Omental fat pad (tissue), 4 donors: ENCODE measurements around the gene CNTRL. TPM values are rescaled to one million over a fixed set of nuclear protein-coding genes. Genes with fewer than 3 reads are reported as not detected.

ENCODE experiments used
- ATAC-seq: fragments of 150-250 bp; one replicate; pipeline ENCODE4 v1.9.1; 2016; ENCODE audit warnings: mild to moderate bottlenecking, moderate library complexity; ENCODE audit not compliant: low FRiP score
- DNase-seq: peaks from one replicate; pipeline ENCODE4 v3.0.0-alpha.2; 2019; ENCODE audit warnings: low spot score
- CTCF ChIP-seq, 3 donors: fragments of 450-650 bp; IDR thresholded peaks; one replicate each; pipeline ENCODE4 v1.5.1; 2016 to 2017; ENCODE audit warnings: antibody characterized with exemption in 3 of 3, mild to moderate bottlenecking in 3 of 3, moderate library complexity in 2 of 3
- total RNA-seq, 4 donors: library from RNA; depleted of rRNA; stranded (reverse); fragments of >200 nt; gene quantifications; one replicate each; pipeline ENCODE4 v1.1.0, GENCODE V29; 2016

The CNTRL gene
- total RNA-seq, 4 donors from 2014 or later, result 16.6 to 24.7 (median 17.8) TPM

GRCh38 chr9:121135642-121136041 lies 60.9 kb downstream of the CNTRL start:
- no peak for DNase-seq
- no peak for TF ChIP-seq CTCF (IDR thresholded peaks at IDR 0.05)
- ATAC-seq, result no peak

DNA sequence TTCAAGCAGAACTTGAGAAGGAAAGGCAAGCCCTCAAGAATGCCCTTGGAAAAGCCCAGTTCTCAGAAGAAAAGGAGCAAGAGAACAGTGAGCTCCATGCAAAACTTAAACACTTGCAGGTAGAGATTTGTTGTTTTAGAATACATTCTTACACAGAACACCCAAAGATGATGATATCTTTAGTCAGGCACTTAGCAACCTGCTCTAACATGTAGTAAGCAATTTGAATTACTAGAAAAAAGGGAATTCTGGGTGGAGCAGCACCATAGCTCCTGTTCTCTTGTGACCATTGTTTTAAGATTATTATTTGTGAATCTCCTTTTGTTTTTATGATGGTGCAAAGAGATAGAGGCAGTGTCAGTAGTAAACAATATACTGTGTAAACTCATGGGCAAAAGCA lies 63.8 kb downstream of the CNTRL start:
- no peak for ATAC-seq
- TF ChIP-seq CTCF (IDR thresholded peaks at IDR 0.05), result no peak
- no peak for DNase-seq

- no peak for TF ChIP-seq CTCF (IDR thresholded peaks at IDR 0.05)
- ATAC-seq, result no peak
- no peak for DNase-seq
These were observed 64.2 kb downstream of the CNTRL start for GRCh38 chr9:121138973-121139372.

DNA sequence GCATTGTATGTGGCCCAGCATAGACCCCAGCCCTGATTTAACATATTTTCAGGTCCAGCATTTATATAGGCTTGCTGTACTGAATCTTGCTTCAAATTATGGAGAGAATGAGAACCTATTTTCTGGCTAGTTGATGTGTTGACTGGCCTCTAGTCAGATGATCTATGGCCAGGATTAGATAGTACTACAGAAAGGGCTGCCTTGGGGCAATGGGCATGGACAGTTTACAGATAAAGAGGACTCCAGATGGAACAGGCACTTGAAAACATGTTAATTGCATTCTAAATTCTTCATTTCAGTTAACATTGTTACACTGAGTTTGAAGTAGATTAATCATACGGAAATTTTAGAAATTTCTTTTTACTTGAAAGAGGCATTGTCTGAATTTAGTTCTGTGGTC lies 65.4 kb downstream of the CNTRL start:
- no peak for ATAC-seq
- DNase-seq, result no peak
- TF ChIP-seq CTCF (IDR thresholded peaks at IDR 0.05), result no peak

DNA sequence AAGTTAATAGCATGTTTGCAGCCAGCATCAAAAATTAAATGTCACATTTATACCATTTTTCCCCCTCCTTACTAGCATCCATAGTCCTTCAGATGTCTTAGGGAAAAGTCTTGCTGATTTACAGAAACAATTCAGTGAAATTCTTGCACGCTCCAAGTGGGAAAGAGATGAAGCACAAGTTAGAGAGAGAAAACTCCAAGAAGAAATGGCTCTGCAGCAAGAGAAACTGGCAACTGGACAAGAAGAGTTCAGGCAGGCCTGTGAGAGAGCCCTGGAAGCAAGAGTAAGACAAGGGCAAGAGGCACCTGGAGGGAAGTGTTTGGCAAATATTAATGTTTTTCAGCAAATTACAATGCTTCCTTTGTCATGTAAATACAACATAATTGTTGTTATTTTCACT lies 66.6 kb downstream of the CNTRL start:
- no peak for TF ChIP-seq CTCF (IDR thresholded peaks at IDR 0.05)
- no peak for DNase-seq
- no peak for ATAC-seq

DNA sequence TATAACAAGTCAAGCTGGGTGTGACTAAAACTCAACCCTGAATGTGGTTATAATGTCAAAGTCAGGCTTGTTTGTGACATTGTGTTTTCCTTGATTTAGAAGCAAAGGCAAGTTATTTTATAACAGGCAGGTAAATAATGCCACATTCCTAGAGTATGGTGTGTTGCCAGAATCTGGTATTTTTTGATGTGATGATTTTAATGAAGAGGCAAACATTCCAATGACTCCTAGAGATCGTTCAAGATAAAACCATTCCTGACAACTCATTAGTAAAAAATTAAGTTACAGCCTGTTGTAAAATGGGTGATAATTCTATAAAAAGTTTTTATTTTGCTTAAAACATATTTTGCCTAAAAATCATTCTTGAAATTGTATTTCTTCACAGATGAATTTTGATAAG lies 67.0 kb downstream of the CNTRL start:
- no peak for ATAC-seq
- TF ChIP-seq CTCF (IDR thresholded peaks at IDR 0.05), result no peak
- no peak for DNase-seq

- DNase-seq (no peak), ATAC-seq (no peak)
- no peak for TF ChIP-seq CTCF (IDR thresholded peaks at IDR 0.05)
These were observed 69.0 kb downstream of the CNTRL start for GRCh38 chr9:121143771-121144170.
